DMS53 treated with DMSO at 0.1 percent for 48 hours (cell line): Measurements from ENCODE around the gene UBE2L6.

Source experiments
- DNase-seq: peaks from one replicate; lab custom pipeline; 2025; ENCODE audit not compliant: unreplicated experiment; lab: John Stamatoyannopoulos, UW

Gene UBE2L6

DNA sequence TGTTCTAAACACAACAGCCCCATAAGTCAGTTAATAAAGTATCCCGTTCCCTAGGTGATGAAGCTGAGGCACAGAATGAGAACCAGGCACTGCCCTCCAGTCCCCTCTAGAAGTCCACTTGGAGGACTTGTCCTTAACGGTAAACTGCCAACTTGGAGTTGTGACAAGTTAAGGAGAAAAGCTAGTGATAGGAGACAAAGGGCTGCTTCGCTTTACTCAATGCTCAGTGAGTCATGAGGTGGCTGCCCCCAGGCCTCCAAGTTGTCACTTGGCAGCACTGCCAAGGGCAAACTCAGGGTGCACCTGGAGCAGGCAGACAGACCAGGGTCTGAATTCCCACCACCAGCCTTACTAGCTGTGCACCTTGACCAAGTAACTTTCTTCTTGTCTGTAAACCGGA lies 65.5 kb downstream of the UBE2L6 start:
- DNase-seq, result no peak
